K562 (cell line): ENCODE results near the gene NDUFS5. TPM values are rescaled to one million over a fixed set of nuclear protein-coding genes. Genes with fewer than 3 reads are reported as not detected.

Source experiments
- ATF1 ChIP-seq, 2 experiments: fragments of 450-650 bp in 1 of 2; IDR thresholded peaks; 2 replicates each; pipeline ENCODE4 v1.6.1; 2016; ENCODE audit warnings: missing compliant biosample characterization in 1 of 2, missing genetic modification characterization in 1 of 2
- CUX1 ChIP-seq: fragments of 200-800 bp; sonication (Bioruptor generic); IDR thresholded peaks from 2 replicates; pipeline ENCODE4 v1.6.1; 2016; ENCODE audit warnings: missing genetic modification characterization, missing compliant biosample characterization
- DPF2 ChIP-seq: fragments of 450-650 bp; IDR thresholded peaks from 2 replicates; pipeline ENCODE4 v1.6.1; 2016
- ETV1 ChIP-seq: fragments of 450-650 bp; conservative IDR thresholded peaks from 2 replicates; pipeline ENCODE4 v1.6.1; 2016; ENCODE audit warnings: missing genetic modification characterization, control low read depth, low read depth, missing compliant biosample characterization
- GTF3C2 ChIP-seq: IDR thresholded peaks from 3 replicates; pipeline ENCODE4 v1.6.1; 2011; ENCODE audit warnings: borderline replicate concordance, mild to moderate bottlenecking, moderate library complexity; ENCODE audit not compliant: insufficient read length; ENCODE audit errors: extremely low read depth
- KAT7 ChIP-seq: sonication (generic); formaldehyde crosslinking; IDR thresholded peaks from 2 replicates; pipeline ENCODE4 v1.8.0; 2022; ENCODE audit warnings: missing genetic modification reagents, mild to moderate bottlenecking, borderline replicate concordance
- LEF1 ChIP-seq: fragments of 450-650 bp; IDR thresholded peaks from 2 replicates; pipeline ENCODE4 v1.6.1; 2016; ENCODE audit warnings: mild to moderate bottlenecking
- MYC ChIP-seq, 2 experiments: fragments of 250-450 bp in 1 of 2; sonication (Bioruptor Pico) in 1 of 2; IDR thresholded peaks; 2 replicates each; pipeline versions ENCODE4 v1.5.1 to v1.6.1; 2012 to 2021; ENCODE audit warnings: low read depth in 2 of 2, borderline replicate concordance in 1 of 2, improper control_type of control experiment in 1 of 2, low read length in 1 of 2, mild to moderate bottlenecking in 1 of 2, moderate library complexity in 1 of 2
- NEUROD1 ChIP-seq: fragments of 150-350 bp; IDR thresholded peaks from 2 replicates; pipeline ENCODE4 v1.6.1; 2014; ENCODE audit warnings: borderline replicate concordance, low read length, low read depth; ENCODE audit not compliant: partially characterized antibody
- SPI1 ChIP-seq: IDR thresholded peaks from 2 replicates; pipeline ENCODE4 v1.6.1; 2011; ENCODE audit warnings: low read depth, low read length, control low read depth, borderline replicate concordance
- TFAM ChIP-seq: fragments of 250-450 bp; sonication (Bioruptor Pico); conservative IDR thresholded peaks from 2 replicates; pipeline ENCODE4 v1.5.0; 2021; ENCODE audit warnings: mild to moderate bottlenecking, moderate library complexity
- THRA ChIP-seq: fragments of 450-650 bp; IDR thresholded peaks from 2 replicates; pipeline ENCODE4 v1.6.1; 2017; ENCODE audit warnings: mild to moderate bottlenecking, moderate library complexity
- THRB ChIP-seq: fragments of 450-650 bp; formaldehyde crosslinking; conservative IDR thresholded peaks from 2 replicates; pipeline ENCODE4 v1.4.0; 2022; ENCODE audit warnings: mild to moderate bottlenecking, missing genetic modification characterization
- polyA plus RNA-seq, 8 experiments: library from polyadenylated mRNA; depleted of rRNA in 4 of 8; stranded (reverse) in 5 of 8; unstranded in 3 of 8; fragments of >200 nt; fragmentation: Nextera tagmentation in 2 of 8; fragmentation: Illumina TruSeq in 1 of 8; extraction: Ambion mirVana in 2 of 8; extraction: Trizol in 1 of 8; gene quantifications; 2 replicates each; pipeline versions ENCODE4 v1.2.1 to v1.2.3, GENCODE V29; 2011 to 2014; ENCODE audit warnings: inconsistent platforms in 1 of 8, missing spikeins in 1 of 8
- total RNA-seq, 7 experiments: library from RNA; depleted of rRNA in 6 of 7; stranded (reverse); fragments of >200 nt in 6 of 7; fragmentation: Illumina TruSeq in 2 of 7; extraction: Trizol in 2 of 7; gene quantifications; 2 replicates each; pipeline versions ENCODE4 v1.2.1 to v1.2.3, GENCODE V29; 2011 to 2021; ENCODE audit warnings: low replicate concordance in 1 of 7

NDUFS5 gene
- total and polyA plus RNA-seq, 9 of the 15 experiments (the other 6 are each of a cell fraction or from before 2014, with no cell fraction given), result 499 to 2,737 (median 1,281) TPM

GRCh38 chr1:38992412-38993111 is 33.6 kb upstream of the NDUFS5 start (continued):
- no peak for TF ChIP-seq TFAM (CRISPR knock-in tag)
- TF ChIP-seq NEUROD1, result no peak
- TF ChIP-seq THRA, result no peak
- TF ChIP-seq MYC (IDR thresholded peaks at IDR 0.05; ENCODE audit: low read depth, low read length), result no peak
- no peak for TF ChIP-seq MYC (CRISPR knock-in tag; IDR thresholded peaks at IDR 0.05; ENCODE audit: borderline replicate concordance, low read depth)
- TF ChIP-seq ATF1 (CRISPR knock-in tag; IDR thresholded peaks at IDR 0.05), result no peak
- TF ChIP-seq ATF1 (tag; IDR thresholded peaks at IDR 0.05), result no peak; the same call in 1 of the 2 replicates
- peak; percentile 63; the same call in 1 of the 2 replicates for TF ChIP-seq KAT7 (CRISPR knock-in tag)
- no peak for TF ChIP-seq GTF3C2
- TF ChIP-seq CUX1, result no peak
- peak; percentile 31; the same call in 1 of the 2 replicates for TF ChIP-seq DPF2
- TF ChIP-seq LEF1, result 0 out of 2 replicates have a peak, but pooled peaks have one; percentile 7
- TF ChIP-seq ETV1 (tag), result peak; percentile 32; the same call in 1 of the 2 replicates
- no peak for TF ChIP-seq SPI1
- TF ChIP-seq THRB (CRISPR knock-in tag), result no peak
